HS-27A (cell line): ENCODE measurements around the gene GALNTL6.

Source experiments
- DNase-seq: peaks from one replicate; pipeline ENCODE4 v3.0.0-alpha.2; 2012; ENCODE audit warnings: low read depth, missing footprints

Gene GALNTL6

GRCh38 chr4:172220679-172221078 is 407.5 kb downstream of the GALNTL6 start:
- no peak for DNase-seq

GRCh38 chr4:172225457-172225856 is 412.3 kb downstream of the GALNTL6 start:
- DNase-seq, result no peak

DNA sequence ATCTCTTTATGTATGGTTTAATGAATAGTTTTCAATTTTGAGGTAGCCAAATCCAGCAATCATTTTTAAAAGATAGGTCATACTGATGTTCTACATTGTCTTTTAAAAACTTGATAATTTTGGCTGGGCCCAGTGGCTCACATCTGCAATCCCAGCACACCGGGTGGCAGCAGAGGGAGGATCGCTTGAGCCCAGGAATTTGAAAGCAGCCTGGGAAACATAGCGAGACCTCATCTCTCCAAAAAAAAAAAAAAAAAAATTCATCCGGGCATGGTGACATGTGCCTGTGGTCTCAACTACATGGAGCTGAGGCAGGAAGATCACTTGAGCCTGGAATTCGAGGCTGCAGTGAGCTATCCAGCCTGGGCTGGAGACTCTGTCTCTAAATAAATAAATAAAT is 419.8 kb downstream of the GALNTL6 start:
- DNase-seq, result no peak

- DNase-seq, result no peak
Measured at GRCh38 chr4:172243551-172243950, 430.3 kb downstream of the GALNTL6 start.

DNA sequence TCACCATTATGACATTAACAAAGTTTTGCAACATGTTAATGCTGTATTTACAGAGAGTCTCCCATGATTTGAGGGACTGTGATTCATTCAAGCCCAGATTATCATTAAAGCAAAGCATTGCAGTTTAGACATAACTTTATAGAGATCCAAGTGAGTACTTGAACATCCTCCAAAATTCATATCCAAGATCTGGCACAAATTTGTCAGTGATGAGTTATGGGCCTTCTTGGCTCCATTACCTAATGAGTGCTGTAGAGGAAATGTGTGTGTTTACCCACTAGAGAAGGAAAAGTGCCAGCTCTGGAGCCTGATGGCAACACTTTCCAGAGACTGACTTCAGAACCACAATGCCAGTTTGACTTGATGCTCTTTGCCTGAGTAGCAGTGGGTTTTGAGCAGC is 432.3 kb downstream of the GALNTL6 start:
- DNase-seq, result no peak

DNA sequence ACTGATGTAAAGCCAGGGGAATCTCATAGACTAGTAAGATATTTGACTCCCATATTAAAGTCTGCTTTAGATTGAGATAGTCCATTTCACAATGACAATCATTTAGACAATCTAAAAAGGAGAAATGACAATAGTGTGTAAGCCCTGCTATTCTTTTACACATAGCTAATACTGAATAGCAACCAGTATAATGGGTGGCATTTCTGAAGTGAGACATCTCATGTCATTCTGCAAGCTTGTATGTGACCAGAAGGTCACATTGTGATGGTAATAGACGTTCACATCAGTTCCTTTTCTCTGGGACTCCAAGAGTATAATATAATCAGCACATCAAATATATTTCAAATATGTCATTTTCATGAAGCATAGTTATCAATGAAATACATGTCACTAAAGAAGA is 440.2 kb downstream of the GALNTL6 start:
- DNase-seq, result no peak

DNA sequence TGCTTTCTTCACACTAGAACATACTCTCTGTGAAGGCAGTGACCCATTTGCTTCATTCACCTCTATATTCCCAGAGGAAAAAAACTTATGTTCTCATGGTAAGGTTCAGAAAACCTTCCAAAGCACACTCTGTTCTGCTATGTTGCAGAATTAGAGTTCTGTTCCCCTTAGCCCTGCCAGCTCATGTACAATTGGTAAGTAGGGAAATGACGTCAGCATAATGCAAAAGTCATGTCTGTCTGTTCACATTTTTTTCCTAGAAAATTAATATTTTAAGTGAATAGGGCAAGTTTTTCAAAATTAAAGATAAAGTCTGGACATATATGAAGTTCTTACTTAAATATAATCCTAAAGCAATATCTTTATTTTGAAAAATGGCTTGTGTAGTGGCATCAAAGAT is 443.6 kb downstream of the GALNTL6 start:
- no peak for DNase-seq

DNA sequence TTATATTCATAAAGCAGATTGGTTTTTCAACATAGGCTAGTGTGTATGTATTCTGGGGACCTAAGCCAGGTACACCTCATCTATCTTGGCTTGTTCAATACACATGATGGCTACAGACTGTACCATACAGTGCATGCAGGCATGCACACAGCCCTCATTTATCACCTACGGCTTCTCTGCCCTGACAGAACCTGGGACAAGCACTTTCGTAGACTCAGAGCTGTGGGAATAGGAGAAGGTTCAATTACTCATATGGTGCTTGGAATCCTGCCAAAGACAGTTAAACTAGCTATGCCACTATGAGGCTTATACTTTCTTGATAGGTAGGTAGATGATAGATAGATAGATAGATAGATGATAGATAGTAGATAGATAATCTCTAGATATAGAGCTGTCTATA is 457.2 kb downstream of the GALNTL6 start:
- no peak for DNase-seq

- no peak for DNase-seq
Measured at GRCh38 chr4:172287117-172287516, 473.9 kb downstream of the GALNTL6 start.

GRCh38 chr4:172305698-172306097 is 492.5 kb downstream of the GALNTL6 start:
- DNase-seq, result no peak

DNA sequence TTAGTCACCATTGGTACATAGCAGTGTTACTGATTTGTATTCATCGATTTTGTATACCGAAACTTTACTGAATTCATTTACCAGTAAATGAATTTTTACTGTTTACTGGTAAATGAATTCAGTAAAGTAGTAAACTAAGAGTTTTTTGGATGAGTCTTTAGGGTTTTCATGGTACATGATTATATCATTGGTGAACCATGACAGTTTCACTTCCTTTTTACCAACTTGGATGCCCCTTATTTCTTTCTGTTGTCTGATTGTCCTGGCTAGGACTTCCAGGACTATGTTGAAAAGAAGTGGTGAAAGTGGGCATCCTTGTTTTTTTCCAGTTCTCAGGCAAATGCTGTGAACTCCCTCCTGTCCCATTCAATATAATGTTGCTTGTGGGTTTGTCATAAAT is 494.9 kb downstream of the GALNTL6 start:
- no peak for DNase-seq

DNA sequence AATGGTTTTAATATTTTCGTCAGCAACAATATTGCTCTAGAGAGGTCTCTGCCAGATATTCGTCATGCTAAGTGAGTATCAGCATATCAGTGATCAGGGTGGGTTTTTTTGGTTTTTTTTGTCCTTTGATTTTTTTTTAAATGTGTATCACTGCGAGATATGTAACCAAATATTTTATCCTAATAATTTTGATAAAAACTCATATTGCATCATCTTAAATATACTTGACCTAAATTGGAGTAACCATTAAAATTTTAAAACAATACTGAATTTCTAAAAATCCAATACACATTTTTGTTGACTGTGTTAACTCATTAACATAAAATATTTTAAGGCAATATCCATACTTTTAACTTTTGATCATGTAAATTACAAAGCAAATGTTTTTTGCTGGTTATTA is 498.5 kb downstream of the GALNTL6 start:
- no peak for DNase-seq

GRCh38 chr4:172323288-172323687 is 510.1 kb downstream of the GALNTL6 start:
- no peak for DNase-seq

DNA sequence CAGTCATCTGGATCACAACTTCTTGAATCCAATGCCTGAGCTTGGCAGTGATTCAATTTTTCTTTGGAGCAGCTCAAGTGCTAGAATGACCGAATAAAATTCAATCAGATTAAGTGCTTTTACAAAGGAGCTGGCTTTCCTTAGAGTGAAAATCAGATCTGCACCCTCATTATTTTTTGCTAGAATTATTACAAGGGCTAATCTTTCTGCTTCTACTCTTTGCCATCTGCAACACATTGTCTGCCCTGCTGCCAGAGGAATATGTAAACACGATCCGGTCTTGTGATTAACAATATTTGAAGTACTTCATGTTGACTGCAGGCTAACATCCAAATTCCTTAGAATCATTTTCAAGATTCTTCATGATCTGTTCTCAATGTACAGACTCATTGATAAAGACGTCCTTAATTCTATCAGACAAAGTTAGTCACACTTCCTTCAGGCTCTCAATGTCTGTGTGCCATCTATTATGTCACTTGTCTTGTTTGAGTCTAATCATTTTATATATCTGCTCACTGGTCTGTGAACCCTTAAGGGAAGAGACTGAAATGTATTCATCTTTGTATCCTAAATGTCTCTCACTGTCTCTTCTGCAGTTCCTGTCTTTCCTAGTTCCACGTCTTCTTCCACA is 531.2 kb downstream of the GALNTL6 start:
- no peak for DNase-seq

DNA sequence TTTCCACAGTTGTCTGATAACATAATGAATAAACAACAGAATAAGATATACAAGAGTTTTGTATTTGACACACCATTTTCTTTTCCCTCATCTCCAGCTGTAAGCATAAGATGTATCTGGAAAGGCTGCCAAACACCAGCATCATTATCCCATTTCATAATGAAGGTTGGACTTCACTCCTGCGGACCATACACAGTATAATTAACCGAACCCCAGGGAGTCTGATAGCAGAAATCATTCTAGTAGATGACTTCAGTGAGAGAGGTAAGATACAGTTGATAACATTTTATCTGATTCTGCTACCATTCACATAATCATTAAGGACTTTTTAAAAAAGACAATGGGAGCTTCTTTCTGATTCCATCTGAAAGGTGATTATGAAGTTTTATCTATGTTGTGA is 535.2 kb downstream of the GALNTL6 start:
- DNase-seq, result no peak

- no peak for DNase-seq
Measured at GRCh38 chr4:172352356-172352755, 539.2 kb downstream of the GALNTL6 start.

GRCh38 chr4:172356016-172356415 is 542.8 kb downstream of the GALNTL6 start:
- no peak for DNase-seq

GRCh38 chr4:172357006-172357540 is 543.9 kb downstream of the GALNTL6 start:
- no peak for DNase-seq

DNA sequence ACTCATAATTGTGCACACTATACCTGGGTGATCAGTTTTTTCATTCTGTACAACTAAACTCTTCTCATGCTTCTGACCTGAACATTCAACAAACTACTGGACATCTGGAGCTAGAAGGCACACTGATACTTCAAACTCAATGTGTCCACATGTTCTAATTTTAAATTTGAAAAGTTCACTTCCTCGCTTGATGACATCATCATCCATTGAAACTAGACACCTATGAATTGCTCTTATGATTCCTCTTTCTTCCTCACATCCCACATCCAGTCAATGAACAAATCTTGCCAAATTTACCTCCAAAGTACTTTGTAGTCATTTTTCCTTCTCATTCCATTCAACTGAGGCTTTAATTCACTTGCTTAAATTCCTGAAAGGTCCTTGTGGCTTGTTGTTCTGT is 549.4 kb downstream of the GALNTL6 start:
- DNase-seq, result no peak

DNA sequence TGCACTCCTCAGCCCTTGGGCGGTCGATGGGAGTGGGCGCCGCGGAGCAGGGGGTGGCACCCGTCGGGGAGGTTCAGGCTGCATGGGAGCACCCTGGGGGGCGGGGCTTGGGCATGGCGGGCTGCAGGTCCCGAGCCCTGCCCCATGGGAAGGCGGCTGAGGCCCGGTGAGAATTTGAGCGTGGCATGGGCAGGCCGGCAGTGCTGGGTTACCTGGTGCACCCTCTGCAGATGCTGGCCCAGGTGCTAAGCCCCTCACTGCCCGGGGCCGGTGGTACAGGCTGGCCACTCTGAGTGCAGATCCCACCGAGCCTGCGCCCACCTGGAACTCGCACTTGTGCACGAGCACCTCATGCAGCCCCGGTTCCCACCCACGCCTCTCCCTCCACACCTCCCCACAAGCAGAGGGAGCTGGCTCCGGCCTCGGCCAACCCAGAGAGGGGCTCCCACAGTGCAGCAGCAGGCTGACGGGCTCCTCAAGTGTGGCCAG is 556.3 kb downstream of the GALNTL6 start:
- no peak for DNase-seq

- no peak for DNase-seq
Measured at GRCh38 chr4:172377486-172378140, 564.4 kb downstream of the GALNTL6 start.

DNA sequence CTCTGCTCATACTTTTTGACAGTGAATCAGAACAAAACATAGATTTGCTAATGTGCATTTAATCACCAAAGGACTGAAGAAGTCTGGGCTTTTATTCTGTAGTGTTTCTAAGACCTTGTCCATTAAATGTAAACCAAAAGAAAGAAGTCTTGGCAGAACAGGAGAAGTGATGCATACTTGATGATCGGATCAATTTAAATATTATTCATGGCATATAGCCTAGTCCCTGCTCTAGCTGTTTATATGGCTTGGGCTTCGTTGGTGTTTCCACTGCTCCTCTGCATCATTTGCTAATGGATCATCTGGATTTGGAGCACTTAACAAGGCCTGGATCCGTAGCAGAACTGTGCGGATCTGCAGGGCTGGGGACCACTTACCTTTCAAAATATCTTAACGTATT is 566.6 kb downstream of the GALNTL6 start:
- DNase-seq, result no peak

DNA sequence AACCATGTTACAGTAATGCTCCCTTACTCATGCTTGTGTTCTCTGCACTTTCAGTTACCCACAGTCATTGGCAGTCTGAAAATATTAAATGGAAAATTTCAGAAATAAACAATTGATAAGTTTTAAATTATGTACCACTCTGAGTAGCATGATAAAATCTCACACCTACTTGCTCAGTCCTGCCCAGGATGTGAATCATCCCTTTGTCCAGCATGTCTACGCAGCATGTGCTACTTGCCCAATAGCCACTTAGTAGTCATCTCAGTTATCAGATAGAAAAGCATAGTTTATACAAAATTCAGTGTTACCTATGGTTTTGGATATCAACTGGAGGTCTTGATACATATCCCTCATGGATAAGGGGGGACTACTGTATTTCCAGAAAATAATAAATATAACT is 577.1 kb downstream of the GALNTL6 start:
- no peak for DNase-seq

DNA sequence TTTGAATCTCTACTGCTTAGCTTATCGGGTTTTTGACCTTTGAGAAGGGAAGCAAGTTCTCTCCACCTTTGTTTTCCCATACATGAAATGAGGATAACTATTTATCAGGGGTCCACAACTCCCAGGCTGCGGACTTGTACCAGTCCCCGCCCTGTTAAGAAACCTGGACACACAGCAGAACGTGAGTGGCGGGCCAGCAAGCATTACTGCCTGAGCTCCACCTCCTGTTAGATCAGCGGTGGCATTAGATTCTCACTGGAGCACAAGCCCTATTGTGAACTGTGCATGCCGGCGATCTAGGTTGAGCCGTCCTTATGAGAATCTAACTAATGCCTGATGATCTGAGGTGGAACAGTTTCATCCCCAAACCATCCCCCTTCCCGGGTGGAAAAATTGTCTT is 579.5 kb downstream of the GALNTL6 start:
- no peak for DNase-seq
